ENCODE measurements around the gene LRRC3B.

Gene LRRC3B

GRCh38 chr3:26634601-26635000, 12.0 kb downstream of the LRRC3B start:
- Histone ChIP-seq H3K27ac (no peak overlapping the region), H3K9me3 (no peaks in the 10 kb centered on the region), H3K36me3 (no peaks in the 10 kb centered on the region), H3K27me3 (no peaks in the 10 kb centered on the region), H3K4me1 (no peaks in the 10 kb centered on the region), H3K4me3 (no peak overlapping the region)
- intact Hi-C loops (cut with DNase I; ENCODE audit: low total_unique reads) = no loop called here
- TF ChIP-seq CTCF (IDR thresholded peaks at IDR 0.05) = no peak
- DNase-seq = no peak

GRCh38 chr3:26636096-26636727, 13.6 kb downstream of the LRRC3B start:
- intact Hi-C loops (cut with DNase I; ENCODE audit: low total_unique reads) = no loop called here
- H3K36me3 ChIP-seq = no peaks in the 10 kb centered on the region
- H3K9me3 ChIP-seq = no peaks in the 10 kb centered on the region
- no peak for DNase-seq
- H3K27ac ChIP-seq = no peak overlapping the region
- no peaks in the 10 kb centered on the region for H3K27me3 ChIP-seq
- no peak overlapping the region for H3K4me3 ChIP-seq
- H3K4me1 ChIP-seq = no peaks in the 10 kb centered on the region
- TF ChIP-seq CTCF (IDR thresholded peaks at IDR 0.05) = no peak

GRCh38 chr3:26637698-26638097, 15.1 kb downstream of the LRRC3B start:
- no peaks in the 10 kb centered on the region for H3K36me3 ChIP-seq
- no peak overlapping the region for H3K27ac ChIP-seq
- no peak for DNase-seq
- no peaks in the 10 kb centered on the region for H3K9me3 ChIP-seq
- H3K27me3 ChIP-seq = no peaks in the 10 kb centered on the region
- intact Hi-C loops (cut with DNase I; ENCODE audit: low total_unique reads) = no loop called here
- TF ChIP-seq CTCF (IDR thresholded peaks at IDR 0.05) = no peak
- no peak overlapping the region for H3K4me3 ChIP-seq
- no peaks in the 10 kb centered on the region for H3K4me1 ChIP-seq

- no peak for DNase-seq
- H3K4me3 ChIP-seq = no peak overlapping the region
- no peaks in the 10 kb centered on the region for H3K9me3 ChIP-seq
- H3K27ac ChIP-seq = no peak overlapping the region
- no peaks in the 10 kb centered on the region for H3K27me3 ChIP-seq
- no peaks in the 10 kb centered on the region for H3K4me1 ChIP-seq
- H3K36me3 ChIP-seq = no peaks in the 10 kb centered on the region
- TF ChIP-seq CTCF (IDR thresholded peaks at IDR 0.05) = no peak
- intact Hi-C loops (cut with DNase I; ENCODE audit: low total_unique reads) = no loop called here
These were observed 15.5 kb downstream of the LRRC3B start for GRCh38 chr3:26638113-26638512.

GRCh38 chr3:26639339-26639738, 16.8 kb downstream of the LRRC3B start:
- Histone ChIP-seq H3K27me3 (no peaks in the 10 kb centered on the region), H3K4me1 (no peaks in the 10 kb centered on the region), H3K36me3 (no peaks in the 10 kb centered on the region), H3K27ac (no peak overlapping the region), H3K9me3 (no peaks in the 10 kb centered on the region), H3K4me3 (no peak overlapping the region)
- TF ChIP-seq CTCF (IDR thresholded peaks at IDR 0.05) = no peak
- intact Hi-C loops (cut with DNase I; ENCODE audit: low total_unique reads) = no loop called here
- no peak for DNase-seq

- Histone ChIP-seq H3K36me3 (no peaks in the 10 kb centered on the region), H3K27ac (no peak overlapping the region), H3K27me3 (no peaks in the 10 kb centered on the region), H3K4me3 (no peak overlapping the region), H3K9me3 (no peaks in the 10 kb centered on the region), H3K4me1 (no peaks in the 10 kb centered on the region)
- DNase-seq = no peak
- TF ChIP-seq CTCF (IDR thresholded peaks at IDR 0.05) = no peak
- intact Hi-C loops (cut with DNase I; ENCODE audit: low total_unique reads) = no loop called here
These were observed 24.5 kb downstream of the LRRC3B start for GRCh38 chr3:26647078-26647477.

Measured in tibial artery (tissue), 4 donors.